ENCODE results near the gene EML4. TPM values are rescaled to one million over a fixed set of nuclear protein-coding genes. Genes with fewer than 3 reads are reported as not detected.

The EML4 gene
- total and polyA plus RNA-seq, 10 donors = 25.4 to 176 (median 88.2) TPM

GRCh38 chr2:42249284-42249683, 80.1 kb downstream of the EML4 start:
- H3K4me1 ChIP-seq = peaks cover 16 to 80% (median 30%) of the 10 kb centered on the region in 6 donors
- peak overlapping the region in 1 of 8 donors; percentile 24 for H3K27ac ChIP-seq
- WGBS, 5 donors = 37 to 59% (median 56%) methylated on average over 2 of the region's 2 CpGs
- no peak for DNase-seq
- no peak for TF ChIP-seq CTCF (IDR thresholded peaks at IDR 0.05 in 8 of 11, conservative IDR thresholded peaks at IDR 0.05 in 3 of 11)
- TF ChIP-seq POLR2AphosphoS5 (IDR thresholded peaks at IDR 0.05) = no peak
- TF ChIP-seq POLR2A (IDR thresholded peaks at IDR 0.05) = no peak
- intact Hi-C loops (cut with DNase I; ENCODE audit: low total_unique reads) = no loop called here
- no peaks in the 10 kb centered on the region for H3K9me3 ChIP-seq
- H3K27me3 ChIP-seq (replicated peaks in 1 of 7) = no peaks in the 10 kb centered on the region
- H3K36me3 ChIP-seq = peaks cover 0 to 50% (median 19%) of the 10 kb centered on the region in 6 donors
- no peak overlapping the region for H3K4me3 ChIP-seq

GRCh38 chr2:42249887-42250286, 80.7 kb downstream of the EML4 start:
- H3K9me3 ChIP-seq = no peaks in the 10 kb centered on the region
- H3K27ac ChIP-seq = peak overlapping the region in 3 of 8 donors; percentile 19 to 24 (median 22)
- no peaks in the 10 kb centered on the region for H3K27me3 ChIP-seq (replicated peaks in 1 of 7)
- DNase-seq = no peak
- TF ChIP-seq POLR2AphosphoS5 (IDR thresholded peaks at IDR 0.05) (no peak), POLR2A (IDR thresholded peaks at IDR 0.05) (no peak), CTCF (IDR thresholded peaks at IDR 0.05 in 8 of 11, conservative IDR thresholded peaks at IDR 0.05 in 3 of 11) (no peak)
- WGBS, 5 donors = 9 to 20% (median 16%) methylated on average over 3 of the region's 3 CpGs
- H3K4me3 ChIP-seq = no peak overlapping the region
- peaks cover 0 to 50% (median 19%) of the 10 kb centered on the region in 6 donors for H3K36me3 ChIP-seq
- intact Hi-C loops (cut with DNase I; ENCODE audit: low total_unique reads) = no loop called here
- peaks cover 16 to 80% (median 29%) of the 10 kb centered on the region in 6 donors for H3K4me1 ChIP-seq

GRCh38 chr2:42250925-42251324, 81.8 kb downstream of the EML4 start:
- no peak for DNase-seq
- intact Hi-C loops (cut with DNase I; ENCODE audit: low total_unique reads) = no loop called here
- WGBS, 5 donors = 86 to 94% (median 91%) methylated on average over 2 of the region's 2 CpGs
- peak overlapping the region in 3 of 8 donors; percentile 19 to 24 (median 22) for H3K27ac ChIP-seq
- H3K27me3 ChIP-seq (replicated peaks in 1 of 7) = no peaks in the 10 kb centered on the region
- H3K4me3 ChIP-seq = no peak overlapping the region
- TF ChIP-seq POLR2A (IDR thresholded peaks at IDR 0.05) = no peak
- TF ChIP-seq CTCF (IDR thresholded peaks at IDR 0.05 in 8 of 11, conservative IDR thresholded peaks at IDR 0.05 in 3 of 11) = no peak
- no peak for TF ChIP-seq POLR2AphosphoS5 (IDR thresholded peaks at IDR 0.05)
- no peaks in the 10 kb centered on the region for H3K9me3 ChIP-seq
- peaks cover 16 to 91% (median 38%) of the 10 kb centered on the region in 6 donors for H3K4me1 ChIP-seq
- H3K36me3 ChIP-seq = peaks cover 0 to 41% (median 16%) of the 10 kb centered on the region in 6 donors

GRCh38 chr2:42252464-42252863, 83.3 kb downstream of the EML4 start:
- Histone ChIP-seq H3K27me3 (replicated peaks in 1 of 7) (no peaks in the 10 kb centered on the region), H3K36me3 (peaks cover 0 to 28% (median 5%) of the 10 kb centered on the region in 6 donors), H3K9me3 (no peaks in the 10 kb centered on the region), H3K4me1 (peaks cover 22 to 95% (median 51%) of the 10 kb centered on the region in 6 donors), H3K4me3 (no peak overlapping the region), H3K27ac (no peak overlapping the region)
- intact Hi-C loops (cut with DNase I; ENCODE audit: low total_unique reads) = no loop called here
- no peak for TF ChIP-seq CTCF (IDR thresholded peaks at IDR 0.05 in 8 of 11, conservative IDR thresholded peaks at IDR 0.05 in 3 of 11)
- TF ChIP-seq POLR2AphosphoS5 (IDR thresholded peaks at IDR 0.05) = no peak
- TF ChIP-seq POLR2A (IDR thresholded peaks at IDR 0.05) = no peak
- 62 to 82% (median 80%) methylated on average over 3 of the region's 3 CpGs for WGBS, 5 donors
- no peak for DNase-seq

All from spleen (tissue), 11 donors.